CD4-positive, alpha-beta T cell treated with Interleukin-10 for 1 hour (primary cell): ENCODE results near the gene GAB2.

Experiments
- DNase-seq: peaks from one replicate; pipeline ENCODE4 v3.0.0-alpha.2; 2020

The GAB2 gene

DNA sequence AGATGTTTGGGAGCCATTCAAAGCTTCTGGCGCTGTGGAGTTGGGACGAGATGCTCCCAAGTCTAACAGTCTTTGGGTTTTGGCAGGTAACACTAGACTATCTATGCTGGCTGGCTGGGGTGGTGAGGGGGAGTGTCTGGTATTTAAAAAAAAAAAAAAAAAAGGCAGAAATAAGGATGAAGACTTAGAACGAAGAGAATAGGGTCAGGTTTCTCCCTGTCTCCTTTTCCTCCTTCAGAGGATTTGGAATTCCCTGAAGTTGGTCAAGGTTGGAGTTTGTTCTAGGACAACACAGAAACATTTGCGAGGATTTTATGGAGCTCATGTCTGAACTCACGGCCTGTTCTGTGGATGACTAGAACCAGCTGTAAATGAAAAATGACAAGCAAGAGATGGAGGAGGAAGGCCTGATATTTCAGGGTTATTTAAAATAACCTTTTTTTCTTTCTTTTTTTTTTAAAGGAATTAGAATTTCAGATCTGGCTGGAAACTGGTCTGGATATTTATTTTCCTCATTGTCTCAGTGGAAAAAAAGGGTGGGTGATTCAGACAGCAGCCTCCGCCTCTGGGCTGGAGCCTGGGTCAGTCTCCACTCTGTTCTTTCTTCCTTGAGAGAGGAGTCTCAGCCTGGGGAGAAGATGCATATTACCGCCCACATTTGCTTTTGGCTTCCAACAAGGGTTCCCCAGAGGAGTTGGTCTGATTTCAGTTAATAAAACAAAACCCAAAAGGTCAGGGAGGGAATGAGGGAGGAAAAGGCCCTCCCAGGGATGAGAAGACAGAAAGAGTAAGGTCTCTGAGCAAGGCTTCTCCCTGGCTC is 148.8 kb downstream of the GAB2 start:
- DNase-seq = no peak

DNA sequence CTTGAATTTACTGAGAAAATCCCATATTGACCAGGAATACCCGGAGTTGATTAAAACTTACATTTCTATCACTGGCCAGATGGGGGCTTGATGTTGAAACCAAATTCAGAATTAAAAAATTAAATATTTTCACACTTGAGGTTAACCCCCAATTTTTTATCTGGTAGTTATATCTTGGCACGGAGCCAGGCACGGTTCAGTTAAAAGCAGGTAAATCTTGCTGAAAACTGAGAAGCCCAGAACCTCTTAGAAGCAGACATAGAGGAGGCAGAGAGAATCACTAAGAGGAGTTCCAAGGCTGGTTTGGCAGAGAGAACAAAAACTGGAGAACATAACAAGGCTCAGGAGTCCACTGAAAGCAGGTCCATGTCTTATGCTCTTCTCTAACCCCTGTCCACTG is 151.2 kb downstream of the GAB2 start:
- DNase-seq = no peak

DNA sequence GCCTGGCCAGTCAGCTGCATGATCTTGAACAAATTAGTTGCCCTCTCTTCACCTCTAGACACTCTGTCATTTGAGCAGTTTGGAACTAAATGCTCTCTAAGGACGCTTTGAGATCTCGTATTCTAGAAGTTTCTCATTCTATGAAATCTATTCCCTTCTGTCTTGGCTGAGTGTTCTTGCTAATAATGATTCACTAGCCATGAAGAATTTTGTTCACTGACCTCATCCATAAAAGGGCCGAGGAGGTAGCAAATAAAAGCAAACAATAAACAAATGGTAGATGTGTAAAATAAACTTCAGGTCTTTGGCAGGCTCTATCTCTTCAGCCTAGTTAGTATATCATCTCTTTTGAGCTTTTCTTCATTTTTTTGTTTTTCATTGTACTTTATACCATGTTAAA is 152.3 kb downstream of the GAB2 start:
- DNase-seq = no peak

DNA sequence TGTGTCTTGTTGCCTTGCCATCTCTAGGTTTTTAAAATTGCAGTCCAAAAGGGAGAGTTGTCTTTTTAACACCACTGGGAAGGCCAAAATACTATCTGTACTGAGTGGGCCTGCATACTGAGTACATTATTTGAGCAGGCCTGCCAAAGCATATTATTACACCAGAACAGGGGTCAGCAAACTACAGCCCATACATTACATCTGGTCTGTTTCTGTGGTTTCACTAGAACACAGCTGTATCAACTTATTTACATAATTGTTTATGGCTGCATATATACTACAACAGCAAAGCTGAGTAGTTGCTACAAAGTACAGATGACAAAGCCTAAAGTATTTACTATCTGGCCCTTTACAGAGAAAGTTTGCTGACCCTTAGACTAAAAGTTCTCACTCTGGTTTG is 154.9 kb downstream of the GAB2 start:
- no peak for DNase-seq

DNA sequence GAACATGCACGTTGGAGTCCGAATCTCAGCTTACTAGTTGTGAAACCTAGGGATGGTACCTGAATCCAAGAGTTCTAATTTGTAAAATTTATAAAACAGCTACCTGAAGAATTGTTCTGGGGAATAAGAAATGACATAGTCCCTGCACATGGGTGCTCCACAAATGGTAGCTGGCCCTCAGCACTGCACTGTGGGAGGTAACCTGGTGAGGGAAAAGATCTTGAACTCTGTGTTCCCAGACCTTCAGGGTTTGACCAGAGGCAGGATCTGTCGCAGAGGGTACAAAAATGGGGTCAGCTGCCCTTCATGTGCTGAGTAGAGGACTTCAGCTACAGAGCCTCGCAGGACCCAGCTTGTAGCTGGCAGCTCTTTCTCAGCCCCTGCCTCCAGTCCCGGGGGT is 155.4 kb downstream of the GAB2 start:
- DNase-seq = no peak

DNA sequence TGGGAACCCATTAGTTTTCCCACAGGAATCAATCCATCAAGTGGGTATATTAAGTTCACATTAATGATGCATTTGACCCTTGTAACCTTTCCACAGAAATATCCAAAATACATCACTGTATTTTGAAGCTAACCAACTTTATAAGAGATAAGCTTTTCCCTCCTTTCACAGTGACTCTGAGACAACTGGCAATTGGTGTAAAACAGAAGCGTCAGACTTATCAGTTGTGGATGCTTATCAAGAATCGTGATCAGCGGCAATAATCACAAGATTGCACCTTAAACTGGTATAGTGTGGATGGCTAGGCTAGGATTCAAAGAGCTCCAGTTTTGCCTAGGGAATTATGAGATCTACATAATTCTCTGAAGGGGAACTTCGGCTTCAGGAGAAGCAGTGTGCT is 155.8 kb downstream of the GAB2 start:
- no peak for DNase-seq

DNA sequence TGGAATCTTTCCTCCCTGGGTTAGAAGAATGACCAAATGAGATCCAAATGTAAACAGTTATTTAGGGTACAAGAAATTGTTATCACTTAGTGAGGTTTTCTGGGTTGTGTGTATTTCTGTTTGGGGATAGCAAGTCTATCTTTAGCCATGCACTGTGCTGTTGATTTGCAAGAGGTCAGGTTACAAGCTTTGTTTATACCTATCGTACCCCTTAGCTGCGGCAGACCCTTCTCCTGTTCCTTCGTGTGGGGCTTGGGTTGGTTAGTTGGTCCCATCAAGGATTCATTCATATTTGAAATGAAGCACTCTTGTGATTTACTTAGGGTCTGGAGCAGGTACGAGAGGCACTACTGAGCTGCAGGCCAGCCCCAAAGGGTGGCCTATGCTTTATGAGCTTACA is 156.3 kb downstream of the GAB2 start:
- no peak for DNase-seq

DNA sequence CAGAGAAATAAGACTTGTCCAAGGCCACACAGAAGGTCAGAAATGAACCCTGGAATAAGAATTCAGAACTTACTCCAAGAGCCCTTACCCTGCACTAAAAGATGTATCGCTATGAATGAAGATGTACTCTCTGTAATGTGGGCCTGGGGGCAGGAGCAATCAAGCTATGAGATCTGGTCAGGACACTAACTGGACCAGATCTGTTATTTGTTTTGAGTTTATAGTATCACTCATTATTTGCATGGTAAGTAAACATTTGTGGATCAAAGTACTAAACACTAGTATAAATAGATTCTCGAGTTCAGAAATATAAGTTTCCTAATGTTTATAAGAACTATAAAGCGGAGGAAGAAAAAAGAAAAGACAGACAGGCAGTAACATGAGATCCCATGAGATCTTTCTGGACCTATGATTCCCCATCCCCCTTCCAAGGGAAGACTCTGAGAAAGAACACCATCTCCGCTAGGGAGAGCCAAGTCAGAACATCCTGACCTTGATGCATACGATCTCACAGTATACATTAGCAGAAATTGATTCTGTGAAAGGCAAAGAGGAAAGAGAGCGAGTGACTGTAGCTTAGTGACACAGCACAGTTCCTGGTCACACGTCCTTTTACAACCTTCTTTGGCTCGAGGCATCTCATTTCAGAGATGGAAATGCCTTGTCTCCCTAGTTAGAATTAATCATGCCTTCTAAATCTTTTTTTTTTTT is 157.7 kb downstream of the GAB2 start:
- DNase-seq = no peak

DNA sequence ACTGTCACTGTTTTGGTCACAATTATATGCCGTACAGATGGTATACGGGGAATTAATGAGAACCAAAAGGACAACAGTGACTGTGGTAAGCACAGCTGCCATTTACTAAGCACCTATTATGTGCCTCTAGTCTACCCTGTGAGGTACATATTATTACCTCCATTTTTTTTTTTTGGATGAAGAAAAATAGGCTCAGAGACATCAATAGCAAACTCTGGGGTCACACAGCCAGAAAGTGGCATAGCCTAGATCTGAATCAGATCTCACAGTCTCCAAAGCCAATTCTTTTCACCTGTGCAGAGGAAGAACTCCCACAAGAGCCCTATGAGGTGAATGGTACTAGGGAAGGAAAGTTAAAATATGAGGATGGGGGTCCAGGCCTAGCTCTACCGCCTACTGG is 160.0 kb downstream of the GAB2 start:
- DNase-seq = no peak

DNA sequence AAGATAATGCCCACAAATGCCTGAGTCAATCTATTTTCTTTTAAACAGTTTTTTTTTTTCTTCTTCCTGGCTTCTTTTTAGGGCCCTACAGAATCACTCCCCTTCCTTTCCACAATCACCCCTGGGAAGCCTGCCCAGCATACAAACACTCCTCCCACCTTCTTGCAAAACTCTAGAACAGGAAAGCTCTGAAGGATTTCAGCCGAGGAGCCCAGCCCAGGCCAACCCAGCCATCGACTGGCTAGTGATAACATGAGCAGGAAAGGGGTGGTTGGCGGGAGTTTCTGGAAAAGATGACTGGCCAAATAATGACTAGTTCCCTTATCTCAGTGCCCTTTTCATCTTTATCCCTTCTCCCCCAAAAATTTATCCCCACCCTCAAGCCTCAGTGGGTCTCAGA is 160.7 kb downstream of the GAB2 start:
- DNase-seq = no peak

DNA sequence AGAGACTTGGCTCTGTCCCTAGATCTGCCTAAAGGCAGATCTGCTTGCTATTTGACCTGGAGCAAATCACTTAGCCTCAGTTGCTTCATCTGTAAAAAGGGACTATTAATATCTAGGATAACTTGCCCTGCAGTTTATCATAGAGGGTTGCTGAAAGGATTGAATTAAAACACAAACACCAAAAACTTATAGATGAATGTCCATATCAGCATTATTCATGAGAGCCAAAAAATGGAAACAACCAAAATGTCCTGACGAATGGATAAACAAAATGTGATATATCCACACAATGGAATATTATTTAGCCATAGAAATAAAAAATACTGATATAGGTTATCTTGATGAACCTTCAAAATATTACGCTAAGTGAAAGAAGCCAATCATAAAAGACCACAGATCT is 161.7 kb downstream of the GAB2 start:
- no peak for DNase-seq

DNA sequence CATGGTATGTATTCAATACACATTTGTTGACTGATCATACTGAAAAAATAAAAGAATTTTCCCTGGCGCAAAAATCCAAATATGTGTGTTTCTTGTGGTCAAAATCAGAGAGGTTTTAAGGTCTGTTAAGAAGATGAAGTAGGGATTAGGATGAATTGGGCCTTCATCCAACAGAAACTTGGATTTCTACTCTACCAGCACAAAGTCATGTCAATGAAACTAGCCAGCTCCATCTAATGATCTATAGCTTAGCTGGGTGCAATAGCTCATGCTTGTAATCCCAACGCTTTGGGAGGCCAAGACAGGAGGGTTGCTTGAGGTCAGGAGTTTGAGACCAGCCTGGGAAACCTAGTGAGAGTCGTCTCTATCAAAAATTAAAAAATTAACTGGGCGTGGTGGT is 163.4 kb downstream of the GAB2 start:
- DNase-seq = no peak

DNA sequence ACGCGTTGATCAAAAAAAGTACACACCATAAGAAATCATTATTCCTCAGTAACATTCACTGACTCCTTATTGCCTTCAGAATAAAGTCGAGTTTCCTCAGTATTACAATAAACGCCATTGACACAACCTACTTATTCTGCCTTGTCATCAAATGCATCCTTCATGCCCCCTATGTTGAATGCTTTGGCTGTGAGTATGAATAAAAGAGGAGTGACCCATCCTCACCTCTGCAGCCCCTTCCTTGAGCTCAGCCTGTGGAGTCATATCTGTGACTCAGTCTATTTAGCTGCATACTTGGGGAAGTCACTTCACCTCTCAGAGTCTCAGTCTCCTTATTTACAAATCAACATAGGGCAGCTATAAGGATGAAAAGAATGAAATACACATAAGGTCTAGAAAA is 163.8 kb downstream of the GAB2 start:
- no peak for DNase-seq

DNA sequence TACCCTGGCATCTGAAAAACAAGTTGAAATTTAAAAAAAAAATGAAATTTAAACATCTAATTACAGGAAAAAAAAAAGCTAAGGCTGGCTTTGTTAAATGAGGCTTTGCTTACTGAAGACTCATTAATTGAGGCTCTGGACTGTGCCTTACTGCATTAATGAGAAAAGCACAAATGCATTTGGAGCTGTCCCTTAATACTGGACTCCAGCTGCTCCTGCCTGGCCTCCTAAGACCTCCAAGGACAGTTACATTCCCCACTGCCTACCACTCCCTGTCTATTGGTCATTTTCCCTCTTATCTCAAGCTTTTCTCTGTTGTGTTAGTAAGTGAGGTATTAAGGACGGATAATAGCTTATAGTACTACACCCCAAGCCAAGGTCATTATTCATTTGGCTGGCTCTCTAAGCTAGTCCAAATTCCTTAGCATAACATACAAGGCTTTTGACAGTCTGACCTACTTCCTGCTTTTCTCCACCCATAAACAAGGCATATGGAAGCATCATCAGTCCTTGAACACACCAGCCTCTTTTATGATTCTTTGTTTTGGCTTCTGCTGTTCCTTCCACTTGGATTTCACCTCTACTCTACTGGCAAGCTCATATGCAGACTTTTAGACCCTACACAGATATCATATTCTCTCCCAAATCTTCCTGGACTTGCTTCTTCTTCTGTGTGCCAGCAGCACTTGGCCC is 166.4 kb downstream of the GAB2 start:
- no peak for DNase-seq

DNA sequence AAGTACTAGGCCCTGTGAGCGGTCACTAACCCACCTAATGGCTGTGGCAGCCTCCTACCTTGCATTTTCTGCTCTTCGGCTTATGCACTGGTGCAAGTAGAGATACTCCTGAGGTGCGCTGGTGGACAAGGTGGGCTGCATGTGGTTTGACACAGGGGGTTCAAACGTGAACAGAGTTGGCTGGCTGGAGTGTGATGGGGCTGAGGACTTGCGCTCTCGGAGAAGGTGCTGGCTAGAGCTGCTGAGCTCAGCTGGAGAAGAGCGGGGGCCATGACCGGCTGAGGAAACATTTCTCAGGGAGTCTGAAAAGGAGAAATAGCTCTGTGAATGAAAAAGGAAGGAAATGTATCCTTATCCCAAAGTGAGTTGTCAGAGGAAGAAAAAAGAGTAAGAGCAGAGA is 167.5 kb downstream of the GAB2 start:
- DNase-seq = no peak

DNA sequence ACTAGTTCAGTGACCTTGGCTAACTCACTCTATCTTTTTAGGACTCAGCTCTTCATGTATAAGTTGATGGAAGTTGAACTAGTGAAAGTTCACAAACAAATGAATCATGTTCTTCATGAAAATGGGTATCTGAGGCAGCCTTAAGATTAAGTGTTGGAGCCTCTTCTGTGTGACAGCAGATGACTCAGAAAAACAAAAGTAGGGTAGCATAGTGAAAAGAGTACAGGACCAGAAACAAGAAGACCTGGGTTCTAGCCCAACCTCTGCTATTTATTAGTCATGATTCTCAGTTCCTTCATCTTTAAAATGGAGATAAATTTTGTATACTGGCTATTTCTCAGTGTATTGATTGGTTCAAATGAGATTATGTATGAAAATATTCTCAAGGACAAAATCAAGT is 168.7 kb downstream of the GAB2 start:
- DNase-seq = no peak

DNA sequence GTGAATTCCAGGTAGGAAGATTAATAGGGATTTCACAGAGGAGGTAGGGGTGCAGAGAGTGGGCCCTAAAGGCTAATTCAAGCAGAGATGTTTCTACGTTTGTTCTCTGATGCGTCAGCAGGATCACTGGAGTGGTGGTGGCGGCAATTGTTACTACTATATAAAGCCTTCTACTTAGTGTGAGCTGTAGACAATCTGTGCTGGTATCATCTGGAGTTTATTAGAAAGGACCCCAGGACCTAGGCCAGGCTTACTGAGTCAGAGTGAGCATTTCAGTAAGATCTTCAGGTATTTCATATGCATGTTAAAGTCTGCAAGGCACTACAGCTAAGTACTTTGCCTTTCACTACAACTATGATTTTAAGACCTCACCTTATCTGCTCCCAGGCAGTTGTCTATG is 169.4 kb downstream of the GAB2 start:
- DNase-seq = no peak

DNA sequence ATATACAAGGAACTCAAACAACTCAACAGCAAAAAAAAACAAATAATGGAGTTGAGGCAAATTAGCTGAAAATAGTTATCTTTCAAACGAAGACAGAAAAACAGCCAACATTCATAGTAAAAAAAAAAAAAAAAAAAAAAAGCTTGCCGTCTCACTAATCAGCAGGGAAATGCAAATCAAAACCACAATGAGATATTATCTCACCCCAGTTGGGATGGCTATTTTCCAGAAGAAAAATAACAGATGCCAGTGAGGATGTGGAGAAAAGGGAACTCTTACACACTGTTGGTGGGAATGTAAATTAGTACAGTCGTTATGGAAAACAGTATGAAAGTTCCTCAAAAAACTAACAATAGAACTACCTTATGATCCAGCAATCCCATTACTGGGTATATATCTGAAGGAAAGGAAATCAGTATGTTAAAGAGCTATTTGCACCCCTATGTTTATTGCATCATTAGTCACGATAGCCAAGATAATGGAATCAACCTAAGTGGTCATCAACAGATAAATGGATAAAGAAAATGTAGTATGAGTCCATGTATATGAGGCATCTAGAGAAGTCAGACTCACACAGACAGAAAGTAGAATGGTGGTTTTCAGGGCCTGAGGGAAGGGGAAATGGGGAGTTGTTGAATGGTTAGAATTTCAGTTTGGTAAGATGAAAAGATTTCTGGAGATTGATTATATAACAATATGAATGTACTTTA is 172.9 kb downstream of the GAB2 start:
- no peak for DNase-seq

DNA sequence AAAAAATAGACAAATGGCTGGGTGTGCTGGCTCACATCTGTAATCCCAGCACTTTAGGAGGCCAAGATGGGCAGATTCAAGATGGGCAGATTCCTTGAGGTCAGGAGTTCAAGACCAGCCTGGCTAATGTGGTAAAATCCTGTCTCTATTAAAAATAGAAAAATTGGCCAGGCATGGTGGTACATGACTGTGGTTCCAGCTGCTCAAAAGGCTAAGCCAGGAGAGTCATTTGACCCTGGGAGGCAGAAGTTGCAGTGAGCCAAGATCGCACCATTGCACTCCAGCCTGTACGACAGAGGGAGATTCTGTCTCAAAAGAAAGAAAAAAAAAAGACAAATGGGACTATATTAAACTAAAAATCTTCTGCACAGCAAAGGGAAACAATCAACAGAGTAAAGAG is 173.5 kb downstream of the GAB2 start:
- DNase-seq = no peak

DNA sequence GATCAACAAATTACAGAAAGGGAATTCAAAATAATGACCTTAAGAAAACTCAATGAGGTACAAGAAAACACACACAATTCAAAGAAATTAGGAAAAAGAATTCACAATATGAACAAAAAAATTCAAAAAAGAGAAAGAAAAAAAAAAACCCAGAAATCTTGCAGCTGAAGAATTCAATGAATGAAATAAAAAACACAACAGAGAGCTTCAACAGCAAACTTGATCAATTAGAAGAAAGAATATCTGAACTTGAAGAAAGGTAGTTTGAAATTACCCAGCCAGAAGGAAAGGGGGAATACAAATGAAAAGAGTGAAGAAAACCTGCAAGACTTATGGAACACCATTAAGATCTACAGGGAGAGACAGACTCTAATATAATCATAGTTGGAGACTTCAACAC is 176.1 kb downstream of the GAB2 start:
- no peak for DNase-seq

DNA sequence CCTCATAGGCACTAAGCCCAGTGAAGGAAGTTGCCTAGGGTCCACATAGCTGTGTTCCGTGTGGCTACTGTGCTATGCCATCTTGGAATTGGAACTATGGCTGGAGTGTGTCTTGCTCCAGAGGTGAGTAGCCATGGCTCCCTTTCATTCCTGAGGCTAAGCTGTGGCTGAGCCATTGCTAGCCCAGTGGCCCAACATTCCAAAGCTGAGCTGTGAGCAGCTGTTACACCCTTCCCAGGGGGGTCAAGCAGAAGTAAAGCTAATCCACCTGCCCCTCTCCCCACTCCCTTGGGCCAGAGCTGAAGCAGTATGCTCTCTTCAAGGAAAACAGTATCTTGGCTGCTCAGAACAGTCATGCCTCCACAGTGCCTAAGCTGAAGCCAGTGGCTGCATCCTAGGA is 177.8 kb downstream of the GAB2 start:
- DNase-seq = no peak

DNA sequence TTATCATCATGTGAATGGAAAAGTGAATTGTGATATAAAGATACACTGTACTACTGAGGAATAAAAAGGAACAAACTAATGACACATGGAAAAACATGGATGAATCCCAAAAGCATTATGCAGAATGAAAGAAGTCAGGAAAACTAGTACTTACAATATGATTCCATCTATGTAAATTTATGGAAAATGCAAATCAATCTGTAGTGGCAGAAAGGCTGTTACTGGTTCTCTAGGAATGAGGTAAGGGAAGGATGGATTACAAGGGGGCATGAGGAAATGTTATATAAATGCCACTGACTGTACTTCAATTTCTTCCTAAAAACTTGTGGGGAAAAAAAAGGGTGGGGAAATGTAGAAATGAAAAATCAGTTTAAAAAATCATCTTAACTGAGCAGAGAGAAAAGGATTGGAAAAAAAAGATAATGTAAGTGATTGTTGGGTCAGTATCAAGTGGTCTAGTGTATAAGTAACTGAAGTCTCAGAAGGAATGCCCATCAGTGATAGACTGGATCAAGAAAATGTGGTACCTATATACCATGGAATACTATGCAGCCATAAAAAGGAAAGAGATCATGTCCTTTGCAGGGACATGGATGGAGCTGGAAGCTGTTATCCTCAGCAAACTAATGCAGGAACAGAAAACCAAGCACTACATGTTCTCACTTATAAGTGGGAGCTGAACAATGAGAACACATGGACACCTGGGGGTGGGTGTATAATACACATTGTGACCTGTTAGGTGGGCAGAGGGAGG is 180.2 kb downstream of the GAB2 start:
- no peak for DNase-seq

DNA sequence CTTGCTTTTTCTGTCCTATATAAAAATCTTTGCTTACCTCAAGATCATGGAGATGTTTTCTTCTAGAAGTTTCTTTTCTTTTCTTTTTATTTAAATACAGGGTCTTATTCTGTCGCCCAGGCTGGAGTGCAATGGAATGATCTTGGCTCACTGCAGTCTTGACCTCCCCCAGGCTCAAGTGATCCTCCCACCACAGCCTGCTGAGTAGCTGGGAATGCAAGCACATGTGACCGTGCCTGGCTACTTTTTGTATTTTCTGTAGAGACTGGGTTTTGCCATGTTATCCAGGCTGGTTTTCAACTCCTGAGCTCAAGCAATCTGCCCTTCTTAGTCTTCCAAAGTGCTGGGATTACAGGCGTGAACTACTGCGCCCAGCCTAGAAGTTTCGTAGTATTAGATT is 183.6 kb downstream of the GAB2 start:
- no peak for DNase-seq
